ENCODE results near the gene COX6A2. TPM values are rescaled to one million over a fixed set of nuclear protein-coding genes. Genes with fewer than 3 reads are reported as not detected.

The COX6A2 gene
- polyA plus RNA-seq, 2 of the 4 experiments (the other 2 are of a cell fraction) = not detected

- CTCF ChIA-PET = interaction anchor here (1.1 to 1.5 kb wide), 4 partner anchors 11 to 260 kb away, joined by 3 to 4 read pairs (median 3); no protein-coding TSS in a partner anchor
- no peak for TF ChIP-seq JUNB (IDR thresholded peaks at IDR 0.05)
Observed at GRCh38 chr16:31402687-31403086, 25.5 kb downstream of the COX6A2 start.

DNA sequence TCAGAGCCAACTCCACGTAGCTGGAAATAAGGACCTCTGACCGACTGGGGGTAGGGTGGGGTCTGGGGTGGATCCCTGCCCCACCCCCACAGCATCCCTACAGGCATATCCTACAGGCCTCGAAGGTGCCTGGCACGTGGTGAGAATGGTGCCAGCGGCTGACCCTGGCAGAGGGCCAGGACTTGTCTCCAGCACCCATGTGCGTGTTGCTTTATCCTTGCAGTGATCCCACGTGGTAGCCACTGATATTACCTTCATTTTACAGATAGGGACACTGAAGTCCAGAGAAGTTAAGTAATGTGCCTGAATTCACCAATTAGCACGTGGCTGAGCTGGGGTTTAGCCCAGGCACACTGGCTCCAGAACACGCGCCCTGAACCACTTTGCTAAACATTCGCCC lies 26.7 kb downstream of the COX6A2 start:
- ChIA-PET CTCF (no interaction called here), POLR2A (no interaction called here)
- 93% methylated on average over 11 of the region's 11 CpGs for WGBS (ENCODE audit: missing lambda C conversion rate)

More at GRCh38 chr16:31402687-31403086, 25.5 kb downstream of the COX6A2 start:
- H3K9me3 ChIP-seq = peaks cover 10% of the 10 kb centered on the region
- peaks cover 16% of the 10 kb centered on the region for H3K4me1 ChIP-seq
- POLR2A ChIA-PET = no interaction called here
- FAIRE-seq = no peak
- 86% methylated on average over 1 of the region's 1 CpG for WGBS (ENCODE audit: missing lambda C conversion rate)
- H3K4me2 ChIP-seq = peak overlapping the region; percentile 85
- H3K27ac ChIP-seq = no peak overlapping the region
- H3K4me3 ChIP-seq = no peak overlapping the region
- no peak for ATAC-seq
- DNase-seq (ENCODE audit: low read depth in 1 of 2, low spot score in 1 of 2) = no peak

DNA sequence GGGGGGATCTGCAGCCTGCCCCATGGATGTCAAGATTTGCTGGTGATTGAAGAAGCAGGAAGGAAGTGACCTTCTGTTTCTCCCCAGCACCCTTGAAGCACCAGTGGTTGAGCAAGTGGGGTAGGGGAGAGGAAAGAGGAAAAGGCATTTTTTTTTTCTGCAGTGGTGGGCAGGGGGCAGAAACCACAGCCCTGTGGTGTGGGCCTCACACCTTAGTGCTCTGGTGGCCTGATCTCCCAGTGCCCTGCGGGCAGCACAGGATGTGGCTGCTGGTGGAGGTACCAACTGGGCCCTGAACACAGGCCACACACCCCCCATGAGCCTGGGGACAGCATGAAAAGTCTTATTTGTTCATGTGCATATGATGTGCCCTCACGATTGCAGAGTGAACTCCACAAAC lies 28.0 kb downstream of the COX6A2 start:
- H3K4me2 ChIP-seq = no peak overlapping the region
- ATAC-seq = no peak
- DNase-seq (ENCODE audit: low read depth in 1 of 2, low spot score in 1 of 2) = no peak
- ChIA-PET POLR2A (no interaction called here), CTCF (no interaction called here)
- peaks cover 16% of the 10 kb centered on the region for H3K4me1 ChIP-seq
- WGBS (ENCODE audit: missing lambda C conversion rate) = 100% methylated on average over 2 of the region's 2 CpGs
- H3K9me3 ChIP-seq = peaks cover 10% of the 10 kb centered on the region
- no peak overlapping the region for H3K27ac ChIP-seq
- no peak overlapping the region for H3K4me3 ChIP-seq
- no peak for TF ChIP-seq CBX2 (IDR thresholded peaks at IDR 0.05; ENCODE audit: borderline replicate concordance, low read depth)
- TF ChIP-seq NFE2L2 (conservative IDR thresholded peaks at IDR 0.05; ENCODE audit: low read length) = no peak
- TF ChIP-seq FOXS1 (CRISPR knock-in tag; IDR thresholded peaks at IDR 0.05) = no peak
- no peak for TF ChIP-seq EHF (CRISPR knock-in tag; IDR thresholded peaks at IDR 0.05)
- TF ChIP-seq, protein P1, sequence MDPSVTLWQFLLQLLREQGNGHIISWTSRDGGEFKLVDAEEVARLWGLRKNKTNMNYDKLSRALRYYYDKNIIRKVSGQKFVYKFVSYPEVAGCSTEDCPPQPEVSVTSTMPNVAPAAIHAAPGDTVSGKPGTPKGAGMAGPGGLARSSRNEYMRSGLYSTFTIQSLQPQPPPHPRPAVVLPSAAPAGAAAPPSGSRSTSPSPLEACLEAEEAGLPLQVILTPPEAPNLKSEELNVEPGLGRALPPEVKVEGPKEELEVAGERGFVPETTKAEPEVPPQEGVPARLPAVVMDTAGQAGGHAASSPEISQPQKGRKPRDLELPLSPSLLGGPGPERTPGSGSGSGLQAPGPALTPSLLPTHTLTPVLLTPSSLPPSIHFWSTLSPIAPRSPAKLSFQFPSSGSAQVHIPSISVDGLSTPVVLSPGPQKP (IDR thresholded peaks at IDR 0.05; ENCODE audit: low read depth, low read length) = no peak
- TF ChIP-seq MAZ (IDR thresholded peaks at IDR 0.05; ENCODE audit: borderline replicate concordance, low read depth, low read length) = no peak
- TF ChIP-seq RARB (CRISPR knock-in tag; IDR thresholded peaks at IDR 0.05) = no peak
- FAIRE-seq = no peak

More for the DNA sequence above, 26.7 kb downstream of the COX6A2 start:
- TF ChIP-seq ZC3H11A (IDR thresholded peaks at IDR 0.05) = no peak
- no peak for TF ChIP-seq POLR2AphosphoS2 (conservative IDR thresholded peaks at IDR 0.05; ENCODE audit: low read length)
- TF ChIP-seq FOSB (CRISPR knock-in tag; IDR thresholded peaks at IDR 0.05) = no peak
- no peak for TF ChIP-seq EHF (CRISPR knock-in tag; IDR thresholded peaks at IDR 0.05)
- TF ChIP-seq NFE2L2 (conservative IDR thresholded peaks at IDR 0.05; ENCODE audit: low read length) = no peak
- no peak for TF ChIP-seq HOXA7 (CRISPR knock-in tag; IDR thresholded peaks at IDR 0.05)
- TF ChIP-seq GATA3 (IDR thresholded peaks at IDR 0.05; ENCODE audit: borderline replicate concordance) = no peak
- TF ChIP-seq RAD21 (conservative IDR thresholded peaks at IDR 0.05 in 1 of 2, IDR thresholded peaks at IDR 0.05 in 1 of 2) = no peak
- TF ChIP-seq, protein P2, sequence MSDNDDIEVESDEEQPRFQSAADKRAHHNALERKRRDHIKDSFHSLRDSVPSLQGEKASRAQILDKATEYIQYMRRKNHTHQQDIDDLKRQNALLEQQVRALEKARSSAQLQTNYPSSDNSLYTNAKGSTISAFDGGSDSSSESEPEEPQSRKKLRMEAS (IDR thresholded peaks at IDR 0.05) = no peak
- no peak for TF ChIP-seq POLR2A (IDR thresholded peaks at IDR 0.05; ENCODE audit: low read length)
- TF ChIP-seq RFX5 (IDR thresholded peaks at IDR 0.05) = no peak
- TF ChIP-seq EP300 (IDR thresholded peaks at IDR 0.05) = no peak
- TF ChIP-seq KDM1A (IDR thresholded peaks at IDR 0.05; ENCODE audit: low read depth) = no peak
- TF ChIP-seq HEYL (CRISPR knock-in tag; IDR thresholded peaks at IDR 0.05) = no peak
- TF ChIP-seq, protein P3, sequence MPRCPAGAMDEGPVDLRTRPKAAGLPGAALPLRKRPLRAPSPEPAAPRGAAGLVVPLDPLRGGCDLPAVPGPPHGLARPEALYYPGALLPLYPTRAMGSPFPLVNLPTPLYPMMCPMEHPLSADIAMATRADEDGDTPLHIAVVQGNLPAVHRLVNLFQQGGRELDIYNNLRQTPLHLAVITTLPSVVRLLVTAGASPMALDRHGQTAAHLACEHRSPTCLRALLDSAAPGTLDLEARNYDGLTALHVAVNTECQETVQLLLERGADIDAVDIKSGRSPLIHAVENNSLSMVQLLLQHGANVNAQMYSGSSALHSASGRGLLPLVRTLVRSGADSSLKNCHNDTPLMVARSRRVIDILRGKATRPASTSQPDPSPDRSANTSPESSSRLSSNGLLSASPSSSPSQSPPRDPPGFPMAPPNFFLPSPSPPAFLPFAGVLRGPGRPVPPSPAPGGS (IDR thresholded peaks at IDR 0.05) = no peak
- FAIRE-seq (no peak), DNase-seq (ENCODE audit: low read depth in 1 of 2, low spot score in 1 of 2) (no peak), ATAC-seq (no peak)
- H3K4me1 ChIP-seq = peaks cover 16% of the 10 kb centered on the region
- no peak overlapping the region for H3K27ac ChIP-seq
- H3K4me3 ChIP-seq = no peak overlapping the region
- peaks cover 10% of the 10 kb centered on the region for H3K9me3 ChIP-seq
- H3K4me2 ChIP-seq = no peak overlapping the region
